Measurements from ENCODE around the gene PVALEF. TPM values are rescaled to one million over a fixed set of nuclear protein-coding genes. Genes with fewer than 3 reads are reported as not detected.

Gene PVALEF
- total RNA-seq, 1 donor from 2014 or later = not detected

DNA sequence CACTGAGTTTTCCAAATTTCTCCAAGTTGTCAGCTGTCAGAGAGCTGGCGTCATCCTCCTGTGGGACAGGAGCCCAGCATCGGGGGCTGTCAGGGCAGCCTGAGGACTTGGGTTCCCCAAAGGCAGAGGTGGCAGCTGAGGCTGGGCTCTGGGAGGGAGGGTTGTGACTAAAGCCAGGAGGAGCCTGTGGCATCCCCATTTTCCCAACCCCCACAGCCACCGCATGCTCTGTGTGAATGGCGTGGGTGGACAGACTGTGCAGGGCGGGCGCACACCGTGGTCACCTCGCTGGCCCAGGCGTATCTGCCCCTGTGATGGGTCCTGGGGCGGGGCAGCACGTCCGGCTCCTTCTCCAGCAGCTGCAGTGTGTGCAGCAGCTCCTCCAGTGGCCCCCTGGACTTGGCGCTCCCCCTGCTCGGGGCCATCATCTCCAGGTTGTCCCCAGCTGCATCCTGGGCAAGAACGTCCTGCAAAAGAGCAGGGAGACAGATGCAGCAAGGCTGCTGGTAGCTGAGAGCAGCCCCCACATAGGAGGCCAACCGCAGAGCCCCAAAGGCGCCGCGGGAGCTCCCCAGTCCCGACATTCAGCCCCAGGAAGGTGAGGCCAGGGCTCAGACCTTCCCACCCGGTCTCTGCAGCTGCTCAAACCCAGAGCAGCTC is 32.7 kb downstream of the PVALEF start:
- no peak for ATAC-seq

DNA sequence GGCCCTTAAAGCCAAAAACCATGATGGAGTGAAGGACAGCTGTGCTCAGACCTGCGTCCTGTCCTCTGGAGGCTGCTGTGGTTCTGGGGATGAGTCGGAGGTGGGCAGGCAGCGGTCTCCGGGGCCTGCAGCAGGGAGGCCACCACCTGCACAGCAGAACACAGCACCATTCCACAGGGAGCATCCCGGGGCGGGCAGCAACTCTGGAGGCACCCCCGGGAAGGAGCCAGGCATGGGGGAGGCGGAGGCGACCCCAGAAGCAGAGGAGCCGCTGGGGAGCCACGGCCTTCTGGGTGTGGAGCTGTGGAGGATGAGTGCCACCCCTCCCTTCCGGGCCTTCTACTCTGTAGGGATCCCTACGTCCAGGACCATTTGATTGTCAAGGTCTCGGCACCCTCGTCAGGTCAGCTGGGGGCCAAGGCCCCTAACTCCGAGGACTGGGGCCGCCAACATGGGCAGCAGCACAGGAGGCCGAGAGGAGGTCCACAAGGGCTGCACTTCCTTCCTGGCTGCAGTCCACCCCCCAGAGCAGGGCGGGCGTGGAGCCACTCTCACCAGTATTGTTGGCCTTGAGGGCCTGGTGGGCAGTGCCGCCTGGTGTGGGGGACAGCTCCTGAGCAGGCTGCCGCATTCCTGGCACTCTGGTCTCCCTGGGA is 33.6 kb downstream of the PVALEF start:
- no peak for ATAC-seq

DNA sequence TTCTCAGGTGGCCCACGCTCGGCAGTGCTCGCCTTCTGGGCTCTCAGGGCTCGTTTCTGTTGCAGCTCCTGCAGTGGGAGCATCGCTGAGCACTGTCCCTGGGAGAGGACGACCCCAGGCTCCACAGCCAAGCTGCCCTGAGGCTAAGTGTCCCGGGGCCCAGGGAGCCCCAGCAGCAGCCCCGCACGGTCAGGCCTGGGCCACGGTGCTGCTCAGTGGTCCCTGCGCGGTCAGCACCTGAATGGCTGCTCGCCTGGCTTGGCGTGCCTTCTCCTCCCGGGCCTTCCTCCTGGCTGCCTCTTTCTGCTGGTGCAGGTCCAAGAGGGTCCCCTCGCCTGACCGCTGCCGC is 34.1 kb downstream of the PVALEF start:
- ATAC-seq = no peak

DNA sequence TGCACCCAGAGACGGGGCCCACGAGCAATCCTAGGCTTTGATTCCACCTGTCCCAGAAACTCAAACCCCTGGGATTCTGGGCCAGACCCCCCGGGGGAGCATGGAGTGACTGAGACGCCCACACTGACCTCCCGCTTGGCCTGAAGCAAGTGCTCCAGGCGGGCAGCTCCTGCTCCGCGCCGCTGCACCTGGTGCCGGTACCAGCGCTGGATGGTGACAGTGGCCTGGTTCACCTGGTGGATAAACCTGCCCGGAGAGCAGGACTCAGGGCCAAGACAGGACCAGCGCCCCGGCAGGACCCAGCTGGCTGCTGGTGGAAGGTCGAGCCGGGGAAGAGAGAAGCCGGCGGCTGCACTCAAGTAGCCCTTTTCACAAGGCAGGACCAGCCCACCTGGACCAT is 34.9 kb downstream of the PVALEF start:
- no peak for ATAC-seq

DNA sequence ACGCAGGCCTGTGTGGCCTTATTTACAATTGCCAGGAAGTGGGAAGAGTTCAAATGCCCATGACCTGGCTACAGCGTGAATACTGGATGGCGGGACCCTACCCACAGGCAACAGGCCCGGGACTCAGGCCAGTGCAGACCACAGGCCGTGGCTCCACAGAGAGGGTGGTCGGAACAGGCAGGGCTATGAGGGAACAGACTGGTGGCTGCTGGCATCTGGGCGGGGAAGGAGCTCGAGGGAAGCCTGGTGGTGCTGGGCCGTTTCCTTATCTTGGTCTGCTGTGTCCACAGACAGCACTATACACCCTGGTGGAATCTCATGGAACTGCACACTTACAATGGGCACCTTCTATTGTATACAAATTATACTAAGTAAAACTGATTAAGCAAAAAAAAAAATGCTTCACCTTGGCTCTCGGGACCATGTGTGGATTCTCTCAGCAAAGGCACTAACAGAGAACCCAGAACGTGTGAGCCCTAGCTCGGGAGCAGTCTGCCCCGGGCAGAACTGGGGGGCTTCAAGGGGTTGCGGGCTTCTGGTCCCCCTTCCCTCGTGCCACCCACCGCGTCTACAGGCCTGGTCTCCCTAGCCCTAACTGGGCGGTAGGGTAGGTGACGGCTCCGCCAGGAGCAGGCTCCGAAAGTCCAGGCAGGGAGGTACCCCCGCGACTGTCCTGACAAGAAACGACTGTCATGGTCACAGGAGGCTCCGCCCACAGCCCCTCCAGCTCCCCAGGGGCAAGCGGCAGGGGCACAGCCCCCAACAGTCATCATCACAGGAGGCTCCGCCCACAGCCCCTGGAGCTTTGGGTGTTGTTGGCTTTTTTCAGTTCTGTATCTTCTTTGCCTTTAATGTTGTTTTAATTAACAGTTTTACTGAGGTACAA is 35.6 kb downstream of the PVALEF start:
- ATAC-seq = peak; percentile 68

DNA sequence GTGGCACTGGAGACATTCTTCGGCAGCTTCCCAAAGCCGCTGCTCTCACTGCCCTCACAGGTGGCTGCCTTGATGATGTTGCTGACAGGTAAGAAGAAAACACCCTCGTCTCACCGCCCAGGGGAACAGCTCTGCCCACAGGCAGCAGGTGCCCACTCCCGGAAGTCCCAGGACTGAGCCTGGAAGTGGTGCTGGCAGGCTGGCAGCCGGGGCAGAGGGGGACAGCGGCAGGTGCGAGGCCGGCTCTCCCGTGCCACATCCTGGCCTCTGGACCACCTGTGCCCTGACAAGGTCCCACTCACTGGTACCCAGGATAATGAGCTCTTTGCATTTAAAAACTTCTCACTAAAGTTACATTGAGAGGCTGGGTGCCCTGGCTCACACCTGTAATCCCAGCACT is 37.0 kb downstream of the PVALEF start:
- no peak for ATAC-seq

DNA sequence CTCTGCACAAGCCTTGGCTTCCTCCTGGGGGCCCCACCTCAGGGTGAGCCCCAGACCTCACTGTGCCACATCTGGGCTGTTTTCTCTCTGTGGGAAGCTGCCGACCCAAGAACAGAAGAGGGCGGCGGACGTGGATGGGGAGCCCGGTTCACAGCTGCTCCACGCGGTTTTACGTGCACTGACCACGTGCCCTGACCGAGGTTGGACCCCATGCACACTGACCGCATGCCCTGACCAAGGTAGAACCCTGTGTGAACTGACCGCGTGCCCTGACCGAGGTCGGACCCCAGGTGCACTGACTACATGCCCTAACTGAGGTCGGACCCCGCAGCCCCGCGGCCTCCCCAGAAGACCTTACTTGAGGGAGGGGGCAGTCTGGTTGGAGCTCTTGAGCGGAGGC is 37.8 kb downstream of the PVALEF start:
- ATAC-seq = no peak

DNA sequence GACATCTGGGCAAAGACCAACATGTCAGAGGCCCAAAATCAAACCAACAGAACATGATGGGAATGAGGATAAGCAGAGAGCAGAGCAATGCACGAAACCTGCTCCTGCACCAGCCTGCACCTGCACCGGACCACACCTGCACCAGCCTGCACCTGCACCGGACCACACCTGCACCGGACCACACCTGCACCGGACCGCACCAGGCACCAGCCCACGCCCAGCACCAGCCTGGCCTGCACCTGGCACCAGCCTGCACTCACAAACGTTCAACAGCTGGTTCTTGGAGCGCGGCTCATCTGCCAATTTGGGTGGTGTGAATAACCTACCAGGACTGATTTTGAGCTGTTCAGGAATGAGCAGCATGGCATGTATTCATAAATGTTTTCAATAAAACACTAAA is 39.3 kb downstream of the PVALEF start:
- peak; percentile 24 for ATAC-seq

DNA sequence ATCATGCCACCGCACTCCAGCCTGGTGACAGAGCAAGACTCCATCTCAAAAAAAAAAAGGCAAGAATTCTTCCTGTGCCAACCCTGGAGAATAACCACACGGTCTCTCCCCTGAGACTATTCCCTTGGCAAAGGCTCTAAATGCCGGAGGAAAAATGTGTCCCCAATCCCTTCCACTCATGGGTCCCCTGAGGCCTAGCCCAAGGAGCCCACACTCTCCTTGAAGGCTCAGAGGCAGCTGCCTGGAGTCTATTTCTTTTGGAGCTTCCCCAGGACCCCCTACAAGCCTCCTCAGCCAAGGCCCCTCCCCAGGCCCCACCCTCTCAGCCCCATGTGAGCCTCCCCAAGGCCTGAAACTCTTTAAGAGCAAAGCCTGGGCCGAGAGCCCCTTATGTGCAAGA is 40.9 kb downstream of the PVALEF start:
- ATAC-seq = no peak

DNA sequence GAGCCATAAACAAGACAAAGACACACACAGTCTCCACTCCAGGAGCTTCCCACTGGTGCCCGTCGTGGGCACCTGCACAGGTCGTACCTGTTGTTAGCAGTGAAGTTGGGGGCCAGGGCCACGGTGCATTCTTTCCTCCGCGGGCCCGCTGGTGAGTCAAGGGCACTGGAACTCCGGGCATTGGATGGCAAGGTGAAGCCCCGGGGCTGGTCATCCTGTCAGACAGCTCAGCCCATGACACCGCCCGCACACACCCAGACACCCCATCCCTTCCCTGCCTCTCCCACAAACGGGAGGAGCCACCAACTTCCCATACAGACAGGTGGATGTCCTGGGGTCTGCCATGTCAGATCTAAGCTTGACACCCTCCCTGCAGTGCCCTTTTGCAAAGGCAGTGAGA is 41.4 kb downstream of the PVALEF start:
- ATAC-seq = peak; percentile 37

DNA sequence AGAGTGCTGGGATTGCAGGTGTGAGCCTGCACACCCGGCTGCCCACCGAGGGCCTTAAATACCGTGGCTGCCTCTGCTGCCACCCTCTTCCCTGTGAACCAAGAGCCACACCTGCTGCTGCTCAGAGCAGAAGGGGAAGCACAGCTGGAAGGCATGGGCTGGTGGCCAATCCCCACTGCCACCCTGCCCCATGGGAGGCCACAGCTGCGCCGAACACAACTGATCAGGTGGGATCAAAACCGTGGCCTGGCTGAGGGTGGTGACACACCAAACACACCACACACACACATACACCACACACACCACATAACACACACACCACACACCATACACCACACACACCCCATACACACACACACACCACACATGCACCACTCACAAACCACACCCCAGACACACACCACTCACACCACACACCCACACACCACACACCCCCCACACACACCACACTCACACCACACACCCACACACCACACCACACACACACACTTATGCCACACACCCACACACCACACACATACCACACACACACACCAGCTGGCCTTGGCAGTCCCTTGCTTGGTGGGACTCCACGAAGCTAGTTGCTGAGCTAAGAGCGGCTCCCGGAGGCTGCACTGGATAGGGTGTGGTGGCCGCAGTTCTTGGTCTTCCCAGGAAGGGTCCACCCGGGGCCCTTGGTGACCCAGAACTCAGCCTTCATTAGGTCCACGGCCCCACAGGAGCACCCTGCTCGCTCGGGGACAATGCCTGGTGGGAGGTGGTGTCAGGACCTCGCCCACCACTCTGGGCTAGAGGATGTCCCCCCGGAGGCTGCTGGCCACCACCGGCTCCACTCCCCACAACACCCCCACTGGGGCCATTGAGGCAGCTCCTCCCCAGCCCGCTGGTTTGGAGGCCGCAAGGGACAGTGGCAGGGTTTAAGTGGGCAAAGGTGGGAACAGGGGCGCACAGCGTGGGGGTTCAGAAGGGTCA is 42.6 kb downstream of the PVALEF start:
- no peak for ATAC-seq

DNA sequence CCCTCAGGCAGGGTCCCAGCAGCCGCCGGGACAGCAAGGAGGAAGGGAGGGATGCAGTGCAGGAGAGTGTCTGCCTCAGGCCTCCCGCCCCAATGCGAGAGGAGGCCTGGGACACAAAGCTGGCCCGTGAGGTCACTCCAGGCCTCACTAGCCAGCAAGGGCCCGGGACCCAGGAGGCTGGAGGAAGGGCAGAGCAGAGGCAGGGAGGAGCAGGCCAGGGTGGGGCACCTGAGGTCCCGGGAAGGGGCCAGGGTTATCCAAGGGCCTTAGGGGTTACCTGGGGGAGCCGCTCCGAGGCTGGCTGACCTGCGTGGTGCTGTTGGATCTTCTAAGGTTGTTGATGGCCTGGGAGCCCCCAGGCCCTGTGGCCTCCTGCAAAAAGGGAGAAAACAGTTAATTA is 43.3 kb downstream of the PVALEF start:
- ATAC-seq = no peak

DNA sequence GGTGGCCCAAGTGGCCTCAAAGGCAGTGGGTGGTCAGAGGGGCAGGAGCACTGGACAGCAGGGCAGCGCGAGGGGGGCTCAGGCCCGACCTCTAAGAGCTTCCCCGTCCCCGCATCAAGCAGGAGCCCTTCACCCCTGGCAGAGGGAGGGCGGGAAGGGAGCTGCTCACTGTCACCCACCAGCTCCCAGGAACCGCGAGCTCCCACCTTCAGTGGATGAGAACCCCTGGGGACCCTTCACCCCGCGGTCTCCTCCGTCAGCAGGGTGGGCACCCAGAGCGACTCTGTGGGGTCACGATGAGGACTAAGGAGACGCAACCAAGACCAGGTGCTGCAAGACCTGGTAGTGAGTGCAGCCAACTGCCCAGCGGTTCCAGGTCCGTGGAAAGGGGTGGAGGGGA is 43.8 kb downstream of the PVALEF start:
- no peak for ATAC-seq

DNA sequence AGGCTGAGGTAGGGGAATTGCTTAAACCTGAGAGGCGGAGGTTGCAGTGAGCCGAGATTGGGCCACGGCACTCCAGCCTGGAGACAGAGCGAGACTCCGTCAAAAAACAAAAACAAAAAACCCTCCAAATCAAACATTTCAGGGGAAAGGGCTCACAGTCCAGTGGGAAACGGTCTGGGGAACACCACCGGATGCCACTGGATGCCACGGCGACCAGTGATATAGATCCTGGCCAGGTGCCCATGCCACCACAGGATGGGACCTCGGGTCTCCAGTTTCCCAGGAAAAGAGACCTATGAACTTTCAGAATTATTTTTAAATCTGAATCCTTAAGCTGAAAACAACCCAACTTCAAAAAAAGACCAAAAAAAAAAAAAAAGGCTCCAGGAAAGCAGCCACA is 45.2 kb downstream of the PVALEF start:
- ATAC-seq = no peak

DNA sequence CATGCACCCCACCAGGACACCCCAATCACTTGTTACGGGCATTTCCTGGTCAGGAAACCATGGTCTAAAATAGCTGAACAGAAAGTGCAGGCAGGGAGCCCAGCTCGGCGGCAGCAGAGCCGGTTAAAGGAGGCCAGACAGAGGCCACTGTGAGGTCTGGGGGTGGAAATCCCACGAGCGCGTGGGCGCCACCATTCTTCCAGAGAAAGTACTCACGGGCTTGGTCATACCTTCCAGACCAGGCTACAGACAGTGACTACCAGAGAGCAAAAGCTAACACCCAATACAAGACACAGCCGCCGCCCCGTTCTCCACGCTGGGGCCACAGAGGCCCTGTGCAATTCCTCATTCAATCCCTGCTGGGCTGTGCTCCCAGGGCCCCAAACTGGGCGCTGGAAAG is 45.6 kb downstream of the PVALEF start:
- ATAC-seq = no peak

DNA sequence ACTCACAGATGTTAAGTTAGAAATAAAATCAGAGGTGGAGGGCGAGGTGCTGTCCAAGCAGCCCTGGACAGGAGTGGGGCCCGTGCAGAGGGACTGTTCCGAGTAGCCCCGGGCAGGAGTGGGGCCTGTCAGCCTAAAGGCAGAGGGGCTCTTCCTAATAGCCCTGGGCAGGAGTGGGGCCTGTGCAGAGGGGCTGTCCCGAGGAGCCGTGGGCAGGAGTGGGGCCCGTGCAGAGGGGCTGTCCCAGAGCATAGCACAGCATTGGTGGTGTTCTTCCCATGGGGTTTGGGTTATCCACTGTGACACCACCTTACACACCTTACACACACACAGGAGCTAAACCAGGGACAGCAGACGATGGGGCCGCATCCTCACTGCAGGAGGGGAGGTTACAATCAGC is 47.1 kb downstream of the PVALEF start:
- ATAC-seq = peak; percentile 9

DNA sequence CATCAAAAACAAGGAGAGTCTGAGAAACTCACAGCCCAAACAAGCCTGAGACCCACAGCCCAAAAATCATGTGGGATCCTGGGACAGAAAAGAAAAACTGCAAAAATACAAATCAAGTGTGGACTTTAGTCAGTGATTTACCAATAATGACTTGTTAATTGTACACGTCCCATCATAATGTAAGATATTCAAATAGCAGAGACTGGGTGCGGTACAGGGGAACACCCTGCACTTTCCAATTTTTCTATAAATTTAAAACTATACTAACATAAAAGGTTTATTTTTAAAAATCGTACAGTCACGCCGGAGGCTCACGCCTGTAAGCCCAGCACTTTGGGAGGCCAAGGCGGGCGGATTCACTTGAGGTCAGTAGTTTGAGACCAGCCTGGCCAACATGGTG is 48.7 kb downstream of the PVALEF start:
- ATAC-seq = no peak

DNA sequence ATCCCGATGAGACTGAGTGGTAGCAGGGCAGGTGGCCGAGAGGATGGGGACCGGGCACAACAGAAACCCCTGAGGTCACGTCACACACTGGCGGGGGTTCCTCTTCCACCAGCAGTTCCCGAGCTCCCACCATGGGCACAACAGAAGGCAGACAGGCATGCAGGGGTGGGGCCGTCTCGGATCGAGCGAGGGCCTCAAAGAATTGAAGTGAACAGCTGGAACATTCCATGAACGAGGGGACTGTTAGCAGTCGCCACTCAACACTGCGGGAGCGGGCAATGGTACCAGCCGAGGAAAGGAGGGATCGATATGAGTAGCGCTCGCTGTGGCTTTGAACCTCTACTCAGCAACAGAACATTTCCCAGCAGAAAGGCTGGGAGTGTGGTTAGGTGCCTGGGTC is 52.2 kb downstream of the PVALEF start:
- no peak for ATAC-seq

DNA sequence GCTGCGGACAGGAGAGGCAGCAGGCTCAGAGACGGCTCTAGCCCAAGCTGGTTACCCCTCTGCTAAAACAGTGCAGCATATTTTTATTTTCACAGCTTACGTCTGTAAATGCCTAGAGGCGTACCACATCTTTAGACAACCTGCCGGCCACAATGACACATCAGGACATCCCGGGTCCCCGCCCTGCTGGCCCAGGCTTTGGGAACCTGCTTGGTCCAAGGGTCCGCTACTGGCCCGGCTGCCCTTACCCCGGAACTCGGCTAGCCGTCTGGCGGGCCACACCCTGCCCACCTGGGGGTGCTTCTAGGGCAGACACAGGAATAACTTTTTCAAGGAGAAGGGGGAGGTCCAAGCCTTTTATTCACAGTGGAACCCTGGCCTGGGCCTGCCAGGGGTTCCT is 53.2 kb downstream of the PVALEF start:
- no peak for ATAC-seq

DNA sequence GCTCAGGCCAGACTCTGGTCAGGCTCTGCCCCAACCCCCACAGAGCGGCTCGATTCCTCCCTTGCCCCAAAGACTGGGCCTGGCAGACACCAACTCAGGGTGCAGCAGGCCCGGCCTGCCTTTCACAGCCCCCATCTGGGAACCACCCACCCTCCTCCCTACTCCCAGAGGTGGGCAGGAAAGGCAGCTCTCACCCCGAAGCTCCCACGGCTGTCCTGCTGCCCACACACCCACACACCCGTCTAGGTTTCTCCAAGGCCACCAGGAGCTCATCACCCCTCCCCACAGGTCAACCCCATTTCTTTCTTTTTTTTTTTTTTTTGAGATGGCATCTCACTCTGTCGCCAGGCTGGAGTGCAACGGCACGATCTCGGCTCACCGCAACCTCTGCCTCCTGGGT is 53.7 kb downstream of the PVALEF start:
- ATAC-seq = no peak

DNA sequence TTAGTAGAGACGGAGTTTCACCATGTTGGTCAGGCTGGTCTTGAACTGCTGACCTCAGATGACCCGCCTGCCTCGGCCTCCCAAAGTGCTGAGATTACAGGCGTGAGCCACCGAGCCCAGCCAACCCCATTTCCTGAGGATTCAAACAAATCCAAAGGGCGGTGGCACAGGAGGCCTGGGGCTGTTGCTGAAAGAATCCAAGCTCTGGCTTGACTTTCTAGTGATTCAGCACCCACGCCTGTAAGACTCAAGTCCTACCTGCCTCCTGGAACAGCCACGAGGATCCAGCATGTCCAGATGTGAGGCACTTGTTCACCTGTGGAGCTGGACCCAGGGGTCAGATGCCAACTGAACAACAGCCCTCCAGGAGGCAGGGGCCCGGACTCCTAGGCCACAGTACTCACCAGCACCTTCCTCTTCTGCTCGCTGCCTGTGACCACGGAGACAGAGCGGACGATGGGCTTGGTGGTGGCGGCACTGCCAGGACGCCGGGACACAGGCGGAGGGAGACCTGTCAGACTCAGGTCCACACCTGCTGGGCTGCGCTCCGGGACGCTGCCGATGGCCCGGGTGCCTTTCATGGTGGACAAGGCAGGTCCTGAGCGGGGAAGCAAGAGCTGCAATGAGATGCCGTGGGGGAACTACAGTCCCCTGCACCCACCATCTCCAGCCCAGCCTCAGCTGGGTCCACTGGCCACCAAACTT is 54.3 kb downstream of the PVALEF start:
- no peak for ATAC-seq

DNA sequence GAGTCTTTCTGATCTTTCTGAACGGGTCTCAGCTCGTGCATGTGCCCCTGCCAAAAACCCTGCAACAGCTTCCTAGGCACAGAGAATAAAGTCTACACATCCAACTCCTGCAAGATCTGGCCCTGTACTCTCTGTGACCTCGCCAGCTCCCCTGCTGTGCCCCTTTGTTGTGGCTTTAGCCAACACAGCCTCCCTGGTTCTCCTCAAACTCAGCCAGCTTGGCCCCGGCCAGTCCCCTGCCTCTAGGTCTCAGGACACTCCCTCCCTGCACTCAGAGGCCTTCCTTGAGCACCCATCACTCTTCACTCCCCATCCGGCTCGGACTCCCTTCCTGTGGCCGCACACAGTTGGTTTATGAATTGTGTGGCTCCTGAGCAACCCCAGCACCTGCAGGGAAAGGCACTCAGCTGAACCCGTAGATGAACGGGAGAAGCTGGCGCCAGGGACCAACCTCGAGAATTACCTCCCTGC is 56.1 kb downstream of the PVALEF start:
- ATAC-seq = no peak

Measured in esophagus mucosa (tissue), 1 donor.